Measurements from ENCODE around the gene WWC2. TPM values are rescaled to one million over a fixed set of nuclear protein-coding genes. Genes with fewer than 3 reads are reported as not detected.

The WWC2 gene
- total and polyA plus RNA-seq, 2 donors (not counting 3 experiments of a cell fraction or from before 2014, with no cell fraction given): 12.9 to 52.2 TPM

GRCh38 chr4:183100298-183100599 is 1.2 kb downstream of the WWC2 start:
- Histone ChIP-seq H3K4me3 (replicated peaks in 1 of 3; ENCODE audit: insufficient read depth in 1 of 3, low read depth in 1 of 3, low read length in 3 of 3) (peak overlapping the region; percentile 80 to 84 (median 83)), H3K9ac (replicated peaks; ENCODE audit: extremely low read depth, insufficient read depth, low read length) (peak overlapping the region; percentile 98), H3K9me3 (replicated peaks; ENCODE audit: control insufficient read depth, insufficient read depth, low read length) (no peaks in the 10 kb centered on the region), H3K27me3 (ENCODE audit: control insufficient read depth in 2 of 2, insufficient read depth in 2 of 2, low read length in 2 of 2) (no peaks in the 10 kb centered on the region), H4K20me1 (replicated peaks; ENCODE audit: control insufficient read depth, extremely low read depth, insufficient read depth, low read length) (no peaks in the 10 kb centered on the region), H3K4me2 (ENCODE audit: insufficient read depth, low read length) (peak overlapping the region; percentile 64), H3K4me1 (ENCODE audit: control insufficient read depth, extremely low read depth, insufficient read depth, low read length) (peaks cover 21% of the 10 kb centered on the region), H2AFZ (ENCODE audit: low read depth, low read length) (no peak overlapping the region), H3K27ac (ENCODE audit: insufficient read depth, low read depth, low read length) (peak overlapping the region; percentile 99), H3K36me3 (ENCODE audit: control insufficient read depth in 2 of 2, extremely low read depth in 1 of 2, insufficient read depth in 2 of 2, low read length in 2 of 2) (no peaks in the 10 kb centered on the region), H3K79me2 (ENCODE audit: control insufficient read depth, insufficient read depth, low read length) (peaks cover 59% of the 10 kb centered on the region), H3K9me1 (replicated peaks; ENCODE audit: control insufficient read depth, extremely low read depth, insufficient read depth, low read length) (no peaks in the 10 kb centered on the region)
- CTCF ChIA-PET: interaction anchor here (1.0 to 3.7 kb wide), 9 partner anchors 10 to 263 kb away, joined by 3 to 30 read pairs (median 3); no protein-coding TSS in a partner anchor
- intact Hi-C loops (cut with micrococcal nuclease) (loop anchor here (2.0 kb wide), 1 partner anchor 45 kb away; no protein-coding TSS in a partner anchor), dilution Hi-C loops (cut with MboI; ENCODE audit: extremely low pct_ligation_motif_present, low sequenced_read_pairs) (no loop called here)
- DNase-seq (ENCODE audit: low read depth, low spot score) (no peak), FAIRE-seq (no peak)
- TF ChIP-seq FOS (IDR thresholded peaks at IDR 0.05; ENCODE audit: borderline replicate concordance, insufficient read depth, low read length) (no peak), EZH2 (IDR thresholded peaks at IDR 0.05; ENCODE audit: borderline replicate concordance, low read depth, low read length, severe bottlenecking) (no peak), POLR2AphosphoS5 (IDR thresholded peaks at IDR 0.05; ENCODE audit: insufficient read depth, low read depth, low read length) (no peak), MAX (IDR thresholded peaks at IDR 0.05; ENCODE audit: insufficient read depth, insufficient read length) (no peak), MYC (IDR thresholded peaks at IDR 0.05; ENCODE audit: low read depth, low read length) (no peak), JUN (IDR thresholded peaks at IDR 0.05; ENCODE audit: borderline replicate concordance, insufficient read depth, insufficient read length, low read depth) (no peak), GATA2 (IDR thresholded peaks at IDR 0.05; ENCODE audit: insufficient read depth, insufficient read length, low read depth, low read length) (no peak), POLR2A (IDR thresholded peaks at IDR 0.05; ENCODE audit: low read depth, low read length) (no peak)
- BruUV-seq (replicated peaks): no TSS peak
- POLR2A ChIA-PET: no interaction called here

- Histone ChIP-seq H3K36me3 (ENCODE audit: control insufficient read depth in 2 of 2, extremely low read depth in 1 of 2, insufficient read depth in 2 of 2, low read length in 2 of 2) (no peaks in the 10 kb centered on the region), H3K79me2 (ENCODE audit: control insufficient read depth, insufficient read depth, low read length) (peaks cover 63% of the 10 kb centered on the region), H3K4me3 (replicated peaks in 1 of 3; ENCODE audit: insufficient read depth in 1 of 3, low read depth in 1 of 3, low read length in 3 of 3) (peak overlapping the region; percentile 5 to 80 (median 21)), H2AFZ (ENCODE audit: low read depth, low read length) (no peak overlapping the region), H3K27me3 (ENCODE audit: control insufficient read depth in 2 of 2, insufficient read depth in 2 of 2, low read length in 2 of 2) (no peaks in the 10 kb centered on the region), H4K20me1 (replicated peaks; ENCODE audit: control insufficient read depth, extremely low read depth, insufficient read depth, low read length) (no peaks in the 10 kb centered on the region), H3K9me3 (replicated peaks; ENCODE audit: control insufficient read depth, insufficient read depth, low read length) (no peaks in the 10 kb centered on the region), H3K4me1 (ENCODE audit: control insufficient read depth, extremely low read depth, insufficient read depth, low read length) (peaks cover 19% of the 10 kb centered on the region), H3K4me2 (ENCODE audit: insufficient read depth, low read length) (peak overlapping the region; percentile 64), H3K9ac (replicated peaks; ENCODE audit: extremely low read depth, insufficient read depth, low read length) (peak overlapping the region; percentile 98), H3K27ac (ENCODE audit: insufficient read depth, low read depth, low read length) (no peak overlapping the region), H3K9me1 (replicated peaks; ENCODE audit: control insufficient read depth, extremely low read depth, insufficient read depth, low read length) (no peaks in the 10 kb centered on the region)
- no TSS peak for BruUV-seq (replicated peaks)
- intact Hi-C loops (cut with micrococcal nuclease) (loop anchor here (2.0 kb wide), 1 partner anchor 44 kb away; no protein-coding TSS in a partner anchor), dilution Hi-C loops (cut with MboI; ENCODE audit: extremely low pct_ligation_motif_present, low sequenced_read_pairs) (no loop called here)
- TF ChIP-seq POLR2A (IDR thresholded peaks at IDR 0.05; ENCODE audit: low read depth, low read length) (no peak), CTCF (IDR thresholded peaks at IDR 0.05; ENCODE audit: extremely low read depth in 1 of 2, insufficient read depth in 1 of 2, low read depth in 1 of 2, low read length in 2 of 2) (no peak), POLR2AphosphoS5 (IDR thresholded peaks at IDR 0.05; ENCODE audit: insufficient read depth, low read depth, low read length) (no peak), GATA2 (IDR thresholded peaks at IDR 0.05; ENCODE audit: insufficient read depth, insufficient read length, low read depth, low read length) (no peak), EZH2 (IDR thresholded peaks at IDR 0.05; ENCODE audit: borderline replicate concordance, low read depth, low read length, severe bottlenecking) (no peak)
- ChIA-PET CTCF (interaction anchor here (1.0 to 3.7 kb wide), 11 partner anchors 9 to 262 kb away, joined by 3 to 30 read pairs (median 3); no protein-coding TSS in a partner anchor), POLR2A (no interaction called here)
- DNase-seq (ENCODE audit: low read depth, low spot score): peak; percentile 27
- peak; percentile 12 for FAIRE-seq
Measured at GRCh38 chr4:183100827-183101226, 1.8 kb downstream of the WWC2 start.

All from endothelial cell of umbilical vein (primary cell).